Motor neuron (in vitro differentiated cells): ENCODE measurements around the gene B4GALNT3. TPM values are rescaled to one million over a fixed set of nuclear protein-coding genes. Genes with fewer than 3 reads are reported as not detected.

Experiments used
- ATAC-seq, 8 experiments: fragments of 200-7000 bp; cut with Tn5 transposase; replicated peaks in 6 of 8; 2 replicates each; pipeline ENCODE4 v1.8.0; 2021; ENCODE audit warnings: mild to moderate bottlenecking in 8 of 8, moderate library complexity in 8 of 8
- H3K27ac ChIP-seq, 2 donors: fragments of 250-450 bp; sonication (Bioruptor Pico); 2 replicates each; pipeline ENCODE4 v1.9.0; 2021; ENCODE audit warnings: antibody characterized with exemption in 2 of 2, mild to moderate bottlenecking in 2 of 2, moderate library complexity in 1 of 2
- H3K4me1 ChIP-seq, 2 donors: fragments of 250-450 bp; sonication (Bioruptor Pico); replicated peaks in 1 of 2; 2 replicates each; pipeline ENCODE4 v1.6.1; 2021; ENCODE audit warnings: antibody characterized with exemption in 2 of 2, mild to moderate bottlenecking in 2 of 2, moderate library complexity in 1 of 2
- H3K4me3 ChIP-seq, 5 donors: fragments of 250-450 bp; sonication (Bioruptor Pico); 2 replicates each; pipeline ENCODE4 v1.9.0; 2021; ENCODE audit warnings: antibody characterized with exemption in 5 of 5, mild to moderate bottlenecking in 5 of 5, moderate library complexity in 4 of 5
- WGBS, 10 experiments: fragments of 450-650 bp; shearing (Covaris generic); methylation state at CpG; one replicate each; pipeline ENCODE4 v1.0.0; 2022; 5-methylcytosine and 5-hydroxymethylcytosine counted together
- in situ Hi-C, 9 experiments: fragments of 400-800 bp; cut with MboI; loops; one replicate each; pipeline ENCODE4 v1.15.0; 2021; ENCODE audit warnings: low sequenced_read_pairs in 9 of 9, low pct_unique_long_range_greater_than_20kb in 2 of 9; ENCODE audit not compliant: unreplicated experiment in 9 of 9
- total RNA-seq, 8 experiments: library from RNA; unstranded; fragments of 300-600 nt; gene quantifications; 2 replicates each; pipeline versions ENCODE4 v1.2.3 to v1.2.4, GENCODE V29; 2022

B4GALNT3 gene
- total RNA-seq, 8 experiments from 2014 or later, result 0.35 to 5.1 (median 1.1) TPM

GRCh38 chr12:587132-588023, 127.6 kb downstream of the B4GALNT3 start:
- no peak for ATAC-seq
- in situ Hi-C loops, result loop anchor here in 1 of 9 experiments (25.0 kb wide), 1 partner anchor 175 kb away; the partner anchor contains the start of gene WNK1
- H3K4me3 ChIP-seq, result no peak overlapping the region
- WGBS, 10 experiments, result 20 to 100% (median 75%) methylated on average over 1 to 7 of the region's 18 CpGs; no CpG with 5 or more reads in 3 of the 10 experiments
- peaks cover 0 to 10% of the 10 kb centered on the region in 2 donors for H3K4me1 ChIP-seq
- no peak overlapping the region for H3K27ac ChIP-seq

GRCh38 chr12:588024-588322, 128.2 kb downstream of the B4GALNT3 start:
- Histone ChIP-seq H3K27ac (no peak overlapping the region), H3K4me1 (peaks cover 0 to 10% of the 10 kb centered on the region in 2 donors), H3K4me3 (no peak overlapping the region)
- 60 to 100% (median 81%) methylated on average over 1 to 9 of the region's 10 CpGs; no CpG with 5 or more reads in 1 of the 10 experiments for WGBS, 10 experiments
- ATAC-seq, result no peak
- in situ Hi-C loops, result loop anchor here in 1 of 9 experiments (25.0 kb wide), 1 partner anchor 174 kb away; the partner anchor contains the start of gene WNK1

- no peak overlapping the region for H3K27ac ChIP-seq
- ATAC-seq, result no peak
- 27 to 100% (median 69%) methylated on average over 1 to 4 of the region's 4 CpGs for WGBS, 10 experiments
Observed at GRCh38 chr12:588646-589045, 128.9 kb downstream of the B4GALNT3 start.

GRCh38 chr12:590206-590750, 130.5 kb downstream of the B4GALNT3 start:
- no peak overlapping the region for H3K27ac ChIP-seq
- 60 to 90% (median 74%) methylated on average over 2 to 6 of the region's 14 CpGs; no CpG with 5 or more reads in 4 of the 10 experiments for WGBS, 10 experiments
- no peak overlapping the region for H3K4me3 ChIP-seq
- in situ Hi-C loops, result loop anchor here in 1 of 9 experiments (25.0 kb wide), 1 partner anchor 172 kb away; the partner anchor contains the start of gene WNK1
- ATAC-seq, result no peak
- H3K4me1 ChIP-seq, result peaks cover 0 to 10% of the 10 kb centered on the region in 2 donors

More at GRCh38 chr12:588646-589045, 128.9 kb downstream of the B4GALNT3 start:
- Histone ChIP-seq H3K4me3 (no peak overlapping the region), H3K4me1 (peaks cover 0 to 10% of the 10 kb centered on the region in 2 donors)
- in situ Hi-C loops, result loop anchor here in 1 of 9 experiments (25.0 kb wide), 1 partner anchor 174 kb away; the partner anchor contains the start of gene WNK1

- Histone ChIP-seq H3K27ac (no peak overlapping the region), H3K4me1 (peaks cover 0 to 10% of the 10 kb centered on the region in 2 donors), H3K4me3 (no peak overlapping the region)
- in situ Hi-C loops, result loop anchor here in 1 of 9 experiments (25.0 kb wide), 1 partner anchor 171 kb away; the partner anchor contains the start of gene WNK1
- WGBS, 10 experiments, result 40 to 100% (median 84%) methylated on average over 1 to 6 of the region's 16 CpGs; no CpG with 5 or more reads in 4 of the 10 experiments
- peak in 6 of 8 experiments; percentile 30 to 54 (median 40) for ATAC-seq
Observed at GRCh38 chr12:591167-592023, 131.7 kb downstream of the B4GALNT3 start.

- H3K27ac ChIP-seq, result no peak overlapping the region
- peaks cover 0 to 10% of the 10 kb centered on the region in 2 donors for H3K4me1 ChIP-seq
- in situ Hi-C loops, result loop anchor here in 1 of 9 experiments (25.0 kb wide), 1 partner anchor 170 kb away; the partner anchor contains the start of gene WNK1
- 68 to 100% (median 94%) methylated on average over 1 to 9 of the region's 11 CpGs for WGBS, 10 experiments
- no peak overlapping the region for H3K4me3 ChIP-seq
- ATAC-seq, result no peak
Observed at GRCh38 chr12:592024-592505, 132.3 kb downstream of the B4GALNT3 start.

- no peak overlapping the region for H3K4me3 ChIP-seq
- H3K27ac ChIP-seq, result no peak overlapping the region
- peaks cover 0 to 10% of the 10 kb centered on the region in 2 donors for H3K4me1 ChIP-seq
- in situ Hi-C loops, result loop anchor here in 1 of 9 experiments (25.0 kb wide), 1 partner anchor 169 kb away; the partner anchor contains the start of gene WNK1
- 40 to 68% (median 51%) methylated on average over 3 to 6 of the region's 7 CpGs; no CpG with 5 or more reads in 1 of the 10 experiments for WGBS, 10 experiments
- ATAC-seq, result no peak
Observed at GRCh38 chr12:593396-594270, 133.9 kb downstream of the B4GALNT3 start.

- Histone ChIP-seq H3K27ac (no peak overlapping the region), H3K4me3 (no peak overlapping the region), H3K4me1 (no peaks in the 10 kb centered on the region)
- peak in 2 of 8 experiments; percentile 54 to 67 for ATAC-seq
- in situ Hi-C loops, result loop anchor here in 1 of 9 experiments (25.0 kb wide), 1 partner anchor 164 kb away; the partner anchor contains the start of gene WNK1
- 45 to 100% (median 71%) methylated on average over 2 to 7 of the region's 13 CpGs; no CpG with 5 or more reads in 2 of the 10 experiments for WGBS, 10 experiments
Observed at GRCh38 chr12:597926-598568, 138.3 kb downstream of the B4GALNT3 start.

- H3K27ac ChIP-seq, result no peak overlapping the region
- no peak for ATAC-seq
- in situ Hi-C loops, result loop anchor here in 1 of 9 experiments (25.0 kb wide), 1 partner anchor 163 kb away; the partner anchor contains the start of gene WNK1
- H3K4me3 ChIP-seq, result no peak overlapping the region
- H3K4me1 ChIP-seq, result no peaks in the 10 kb centered on the region
- 72 to 100% (median 91%) methylated on average over 1 to 9 of the region's 13 CpGs; no CpG with 5 or more reads in 3 of the 10 experiments for WGBS, 10 experiments
Observed at GRCh38 chr12:599756-600155, 140.0 kb downstream of the B4GALNT3 start.

GRCh38 chr12:601976-602699, 142.4 kb downstream of the B4GALNT3 start:
- in situ Hi-C loops, result no loop called here
- ATAC-seq, result no peak
- WGBS, 10 experiments, result 50 to 93% (median 80%) methylated on average over 1 to 7 of the region's 7 CpGs

GRCh38 chr12:602700-603068, 142.9 kb downstream of the B4GALNT3 start:
- H3K4me3 ChIP-seq, result no peak overlapping the region
- in situ Hi-C loops, result no loop called here
- H3K4me1 ChIP-seq, result no peaks in the 10 kb centered on the region
- no peak overlapping the region for H3K27ac ChIP-seq
- no peak for ATAC-seq

More at GRCh38 chr12:601976-602699, 142.4 kb downstream of the B4GALNT3 start:
- Histone ChIP-seq H3K27ac (no peak overlapping the region), H3K4me1 (no peaks in the 10 kb centered on the region), H3K4me3 (no peak overlapping the region)
